ENCODE data around the gene CFAP45. TPM values are rescaled to one million over a fixed set of nuclear protein-coding genes. Genes with fewer than 3 reads are reported as not detected.

Gene CFAP45
- total and polyA plus RNA-seq, 2 donors (not counting 1 experiment from before 2014, with no cell fraction given), result 1.3 to 2.4 TPM

DNA sequence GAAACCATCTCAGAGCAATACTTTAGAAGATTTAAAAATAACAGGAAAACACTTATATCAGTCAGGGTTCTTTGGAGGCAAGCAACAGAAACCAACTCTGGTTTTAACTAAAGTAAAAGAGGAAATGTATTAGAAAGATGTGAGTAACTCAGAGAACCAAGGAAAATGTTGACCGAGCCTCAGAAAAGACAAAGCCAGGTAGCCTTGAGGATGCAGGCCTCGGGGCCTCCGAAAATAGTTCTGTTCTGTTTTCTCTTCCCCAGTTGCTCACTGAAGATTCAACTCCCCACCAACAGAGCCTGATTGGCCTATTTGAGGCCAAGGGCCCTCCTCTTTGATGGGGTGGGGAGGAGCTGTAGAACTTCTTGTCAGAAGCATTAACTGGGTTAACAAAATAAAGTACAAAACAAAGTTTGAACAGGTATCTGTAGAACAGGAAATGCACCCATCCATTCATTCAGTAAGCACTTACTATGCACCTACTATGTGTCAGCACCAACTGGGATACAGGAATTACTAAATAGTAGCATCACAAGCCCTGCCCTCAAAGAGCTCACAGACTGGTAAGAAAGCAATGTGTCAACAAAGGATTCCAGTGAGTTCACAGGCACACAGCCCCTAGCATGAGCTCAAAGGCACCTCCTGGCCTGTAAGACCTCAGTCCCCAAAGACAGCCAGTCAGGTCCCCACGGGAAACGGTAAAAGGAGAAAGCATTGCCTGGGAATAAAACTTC lies 60.7 kb downstream of the CFAP45 start:
- Histone ChIP-seq H2AFZ (ENCODE audit: insufficient read depth, low read depth, low read length, poor library complexity, severe bottlenecking) (no peak overlapping the region), H3K4me3 (ENCODE audit: control extremely low read depth in 1 of 5, extremely low read depth in 1 of 5, insufficient read depth in 1 of 5, low read depth in 2 of 5, low read length in 4 of 5) (no peak overlapping the region), H3K36me3 (replicated peaks in 1 of 2; ENCODE audit: control extremely low read depth in 1 of 2, control insufficient read depth in 1 of 2, extremely low read depth in 1 of 2, insufficient read depth in 2 of 2, low read length in 1 of 2) (no peaks in the 10 kb centered on the region), H3K9me3 (ENCODE audit: control extremely low read depth in 1 of 3, control insufficient read depth in 2 of 3, insufficient read depth in 1 of 3, low read length in 2 of 3) (no peaks in the 10 kb centered on the region), H4K20me1 (ENCODE audit: control insufficient read depth, insufficient read depth, low read length, poor library complexity, severe bottlenecking) (no peaks in the 10 kb centered on the region), H3K79me2 (ENCODE audit: control insufficient read depth, insufficient read depth, low read length) (no peaks in the 10 kb centered on the region), H3K27ac (ENCODE audit: low read length in 2 of 2) (no peak overlapping the region), H3K27me3 (replicated peaks in 1 of 4; ENCODE audit: control extremely low read depth in 1 of 4, control insufficient read depth in 3 of 4, insufficient read depth in 4 of 4, low read length in 3 of 4) (peaks cover 0 to 6% (median 1%) of the 10 kb centered on the region in 4 experiments), H3K4me1 (ENCODE audit: control insufficient read depth in 2 of 2, insufficient read depth in 2 of 2, low read length in 2 of 2) (no peaks in the 10 kb centered on the region), H3K4me2 (replicated peaks; ENCODE audit: low read depth, low read length, poor library complexity, severe bottlenecking) (no peak overlapping the region), H3K9ac (ENCODE audit: low read length) (no peak overlapping the region)
- Mint-ChIP-seq H3K27ac (no peak overlapping the region), H3K4me1 (peaks cover 4% of the 10 kb centered on the region), H3K27me3 (peaks cover 12% of the 10 kb centered on the region), H3K9me3 (ENCODE audit: insufficient read depth) (no peaks in the 10 kb centered on the region), H3K4me3 (no peak overlapping the region)
- no peak for DNase-seq
- intact Hi-C loops (cut with micrococcal nuclease), result no loop called here
- POLR2A ChIA-PET, result no interaction called here
- ATAC-seq (ENCODE audit: low read depth), result no peak
- 66% methylated on average over 5 of the region's 5 CpGs for WGBS (ENCODE audit: insufficient coverage)
- TF ChIP-seq, protein P1, sequence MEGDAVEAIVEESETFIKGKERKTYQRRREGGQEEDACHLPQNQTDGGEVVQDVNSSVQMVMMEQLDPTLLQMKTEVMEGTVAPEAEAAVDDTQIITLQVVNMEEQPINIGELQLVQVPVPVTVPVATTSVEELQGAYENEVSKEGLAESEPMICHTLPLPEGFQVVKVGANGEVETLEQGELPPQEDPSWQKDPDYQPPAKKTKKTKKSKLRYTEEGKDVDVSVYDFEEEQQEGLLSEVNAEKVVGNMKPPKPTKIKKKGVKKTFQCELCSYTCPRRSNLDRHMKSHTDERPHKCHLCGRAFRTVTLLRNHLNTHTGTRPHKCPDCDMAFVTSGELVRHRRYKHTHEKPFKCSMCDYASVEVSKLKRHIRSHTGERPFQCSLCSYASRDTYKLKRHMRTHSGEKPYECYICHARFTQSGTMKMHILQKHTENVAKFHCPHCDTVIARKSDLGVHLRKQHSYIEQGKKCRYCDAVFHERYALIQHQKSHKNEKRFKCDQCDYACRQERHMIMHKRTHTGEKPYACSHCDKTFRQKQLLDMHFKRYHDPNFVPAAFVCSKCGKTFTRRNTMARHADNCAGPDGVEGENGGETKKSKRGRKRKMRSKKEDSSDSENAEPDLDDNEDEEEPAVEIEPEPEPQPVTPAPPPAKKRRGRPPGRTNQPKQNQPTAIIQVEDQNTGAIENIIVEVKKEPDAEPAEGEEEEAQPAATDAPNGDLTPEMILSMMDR (IDR thresholded peaks at IDR 0.05), result no peak
- TF ChIP-seq EZH2 (IDR thresholded peaks at IDR 0.05; ENCODE audit: borderline replicate concordance, insufficient read depth, low read depth, low read length, poor library complexity, severe bottlenecking), result no peak
- CTCF ChIA-PET, result interaction anchor here (1.1 to 1.2 kb wide), 2 partner anchors 51 to 53 kb away, joined by 3 to 4 read pairs; no protein-coding TSS in a partner anchor

GRCh38 chr1:159838715-159839114 lies 61.2 kb downstream of the CFAP45 start:
- no peaks in the 10 kb centered on the region for H4K20me1 ChIP-seq (ENCODE audit: control insufficient read depth, insufficient read depth, low read length, poor library complexity, severe bottlenecking)
- peaks cover 4% of the 10 kb centered on the region for H3K4me1 Mint-ChIP-seq
- intact Hi-C loops (cut with micrococcal nuclease), result no loop called here
- no peak overlapping the region for H2AFZ ChIP-seq (ENCODE audit: insufficient read depth, low read depth, low read length, poor library complexity, severe bottlenecking)
- no peak overlapping the region for H3K4me3 Mint-ChIP-seq
- no peaks in the 10 kb centered on the region for H3K4me1 ChIP-seq (ENCODE audit: control insufficient read depth in 2 of 2, insufficient read depth in 2 of 2, low read length in 2 of 2)
- H3K4me3 ChIP-seq (ENCODE audit: control extremely low read depth in 1 of 5, extremely low read depth in 1 of 5, insufficient read depth in 1 of 5, low read depth in 2 of 5, low read length in 4 of 5), result no peak overlapping the region
- CTCF ChIA-PET, result no interaction called here
- TF ChIP-seq, protein P1 (IDR thresholded peaks at IDR 0.05), result no peak
- no peaks in the 10 kb centered on the region for H3K79me2 ChIP-seq (ENCODE audit: control insufficient read depth, insufficient read depth, low read length)
- no peaks in the 10 kb centered on the region for H3K36me3 ChIP-seq (replicated peaks in 1 of 2; ENCODE audit: control extremely low read depth in 1 of 2, control insufficient read depth in 1 of 2, extremely low read depth in 1 of 2, insufficient read depth in 2 of 2, low read length in 1 of 2)
- no peak overlapping the region for H3K9ac ChIP-seq (ENCODE audit: low read length)
- H3K4me2 ChIP-seq (replicated peaks; ENCODE audit: low read depth, low read length, poor library complexity, severe bottlenecking), result no peak overlapping the region
- no peak overlapping the region for H3K27ac Mint-ChIP-seq
- ATAC-seq (ENCODE audit: low read depth), result no peak
- peaks cover 0 to 2% (median under 1%) of the 10 kb centered on the region in 4 experiments for H3K27me3 ChIP-seq (replicated peaks in 1 of 4; ENCODE audit: control extremely low read depth in 1 of 4, control insufficient read depth in 3 of 4, insufficient read depth in 4 of 4, low read length in 3 of 4)
- H3K27me3 Mint-ChIP-seq, result peaks cover 6% of the 10 kb centered on the region
- no peaks in the 10 kb centered on the region for H3K9me3 Mint-ChIP-seq (ENCODE audit: insufficient read depth)
- WGBS (ENCODE audit: insufficient coverage), result no CpG with 5 or more reads among the region's 1 CpG
- H3K9me3 ChIP-seq (ENCODE audit: control extremely low read depth in 1 of 3, control insufficient read depth in 2 of 3, insufficient read depth in 1 of 3, low read length in 2 of 3), result no peaks in the 10 kb centered on the region
- no peak overlapping the region for H3K27ac ChIP-seq (ENCODE audit: low read length in 2 of 2)
- DNase-seq, result no peak
- POLR2A ChIA-PET, result no interaction called here
